GM18526 (cell line): ENCODE measurements around the gene LIFR.

Source experiments
- POLR2A ChIP-seq: IDR thresholded peaks from 3 replicates; pipeline ENCODE4 v1.6.1; 2011; ENCODE audit not compliant: insufficient read length; ENCODE audit errors: extremely low read depth

LIFR gene

DNA sequence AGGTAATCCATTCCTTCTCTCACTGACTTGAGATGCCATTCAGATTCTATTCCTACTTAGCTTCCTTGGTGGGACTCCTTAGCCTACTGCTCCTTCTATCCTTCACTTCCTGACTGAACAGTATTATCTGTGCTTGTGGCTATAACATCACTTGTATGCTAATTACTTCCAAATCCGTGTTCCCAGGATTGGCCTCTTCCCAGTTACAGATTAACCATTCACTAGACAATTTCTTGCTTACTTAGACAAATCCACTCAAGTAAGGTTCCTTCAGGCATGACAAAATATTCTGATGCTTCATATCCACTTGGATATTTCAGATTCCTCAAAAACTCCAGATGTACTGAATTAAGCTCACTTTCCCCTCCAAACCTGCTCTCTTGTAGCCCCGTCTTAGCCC is 18.3 kb downstream of the LIFR start:
- no peak for TF ChIP-seq POLR2A

DNA sequence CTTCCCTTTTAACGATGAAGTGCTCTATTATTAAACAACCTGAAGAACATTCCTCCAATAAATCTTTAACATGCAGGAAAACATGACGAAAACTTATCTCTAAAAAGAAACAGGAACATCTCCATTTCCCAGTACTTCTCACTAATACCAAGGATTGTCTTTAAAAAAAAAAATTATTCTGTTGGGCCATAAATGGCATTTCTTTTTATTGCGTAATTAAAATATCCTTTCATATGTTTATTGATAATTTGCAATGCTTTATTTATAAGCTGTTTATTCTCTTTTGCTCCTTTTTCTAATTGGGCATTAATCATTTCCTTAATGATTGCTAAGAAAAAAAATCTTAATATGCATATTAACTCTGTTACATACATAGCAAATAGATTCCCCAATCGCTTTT is 18.9 kb downstream of the LIFR start:
- no peak for TF ChIP-seq POLR2A

DNA sequence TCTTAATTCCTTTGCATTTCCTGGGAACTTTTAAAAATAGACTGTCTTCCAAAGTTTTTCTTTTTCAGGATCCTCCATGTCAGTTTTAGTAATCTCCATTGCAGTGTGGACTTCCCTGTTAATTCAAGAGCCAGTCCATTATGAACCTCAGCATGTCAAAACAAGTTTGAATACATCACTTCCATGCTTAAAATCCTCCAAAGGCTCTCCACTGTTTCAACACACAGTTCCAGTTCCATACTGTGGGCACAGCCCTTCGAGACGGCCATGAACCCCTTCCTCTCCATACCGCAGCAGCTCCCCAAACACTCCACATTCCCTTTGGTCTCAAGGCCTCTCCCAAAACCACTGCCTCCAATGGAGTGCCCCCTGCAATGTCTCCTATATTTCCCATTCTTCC is 19.5 kb downstream of the LIFR start:
- TF ChIP-seq POLR2A, result no peak

GRCh38 chr5:38535845-38536244 is 20.6 kb downstream of the LIFR start:
- TF ChIP-seq POLR2A, result no peak

- TF ChIP-seq POLR2A, result no peak
These were observed 21.1 kb downstream of the LIFR start for GRCh38 chr5:38535248-38535750.

DNA sequence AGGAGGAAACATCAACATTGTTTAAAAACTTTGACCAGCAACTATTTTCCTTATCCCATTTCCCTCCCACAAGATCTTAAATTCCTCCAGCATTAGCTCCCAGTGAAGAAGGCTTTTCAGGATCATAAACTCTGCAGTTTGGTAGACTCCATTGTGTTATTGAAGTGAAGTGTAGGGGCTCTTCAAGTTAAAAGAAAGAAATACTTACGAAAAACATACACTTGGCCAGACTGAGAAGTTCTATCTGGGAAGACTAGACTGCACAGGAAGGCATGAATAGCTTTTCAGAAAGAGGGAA is 22.3 kb downstream of the LIFR start:
- TF ChIP-seq POLR2A, result no peak

GRCh38 chr5:38533286-38534155 is 22.9 kb downstream of the LIFR start:
- no peak for TF ChIP-seq POLR2A

DNA sequence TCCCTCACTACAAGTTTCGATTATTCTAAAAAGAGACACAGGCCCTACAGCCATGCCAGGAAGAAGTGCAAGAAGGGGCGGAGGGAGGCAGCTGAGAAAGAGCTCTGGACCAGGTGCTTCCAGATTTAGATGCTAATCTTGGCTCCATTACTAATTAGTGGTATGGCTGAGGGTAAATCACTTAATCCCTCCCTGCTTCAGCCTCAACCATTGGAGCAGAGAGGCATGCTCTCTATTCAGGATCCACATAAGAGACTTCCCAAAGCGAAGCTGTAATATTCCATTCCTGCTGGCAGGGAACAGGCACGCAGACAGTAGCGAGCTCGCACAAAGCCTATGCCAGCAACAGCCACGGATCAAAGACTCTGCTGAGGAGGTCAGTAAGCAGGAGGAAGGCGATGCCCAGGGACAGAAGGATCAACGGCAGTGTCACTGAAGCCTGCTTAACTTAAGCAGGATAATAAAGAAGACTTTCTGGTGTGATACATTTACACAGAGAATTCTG is 24.2 kb downstream of the LIFR start:
- no peak for TF ChIP-seq POLR2A

- TF ChIP-seq POLR2A, result no peak
These were observed 24.9 kb downstream of the LIFR start for GRCh38 chr5:38531518-38531917.

- no peak for TF ChIP-seq POLR2A
These were observed 26.3 kb downstream of the LIFR start for GRCh38 chr5:38529955-38530646.

DNA sequence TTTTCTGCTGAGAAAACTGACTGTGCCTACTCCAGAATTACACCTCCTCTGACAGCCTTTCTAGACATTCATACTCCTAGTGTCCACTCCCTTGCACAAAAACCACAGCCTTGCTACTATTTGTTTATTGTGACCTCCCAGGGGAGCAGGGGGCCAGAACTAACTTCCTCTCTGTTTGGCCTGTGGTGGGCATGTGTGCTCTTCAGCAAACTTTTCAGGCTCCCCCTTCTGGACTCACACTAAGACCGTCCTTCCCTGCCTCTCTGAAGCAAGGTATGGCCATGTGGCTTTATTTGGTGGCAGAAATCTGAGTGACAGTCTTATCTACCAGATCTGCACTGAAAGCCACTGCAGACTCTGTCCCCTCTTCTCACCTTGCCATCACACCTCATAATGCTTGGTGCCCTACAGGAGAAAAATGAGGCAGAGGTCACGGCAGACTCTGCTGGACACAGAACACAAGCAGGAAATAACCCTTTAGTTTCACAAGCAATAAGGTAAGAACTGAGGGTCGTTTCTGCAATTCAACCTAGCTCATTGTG is 28.2 kb downstream of the LIFR start:
- TF ChIP-seq POLR2A, result no peak

DNA sequence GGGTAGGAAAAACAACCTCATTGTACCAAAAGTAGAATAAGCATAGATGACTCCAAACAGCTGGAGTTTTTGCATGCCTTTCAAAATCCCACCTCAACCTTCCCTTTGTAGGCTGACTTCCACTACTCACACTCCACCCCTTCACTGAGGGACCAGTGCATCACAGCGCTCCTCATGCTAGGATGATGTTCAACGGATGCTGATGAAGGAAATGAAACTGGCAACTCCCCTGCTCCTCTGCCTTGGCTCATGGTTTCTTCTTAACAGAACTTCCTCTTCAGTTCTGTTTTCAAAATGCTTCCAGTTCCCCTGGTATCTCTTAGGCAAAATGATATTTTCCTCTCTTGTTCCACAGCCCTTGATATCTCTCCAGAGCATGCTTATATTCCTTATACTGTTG is 29.0 kb downstream of the LIFR start:
- no peak for TF ChIP-seq POLR2A

- TF ChIP-seq POLR2A, result no peak
These were observed 32.4 kb downstream of the LIFR start for GRCh38 chr5:38524022-38524421.

- TF ChIP-seq POLR2A, result no peak
These were observed 37.0 kb downstream of the LIFR start for GRCh38 chr5:38519476-38519875.

DNA sequence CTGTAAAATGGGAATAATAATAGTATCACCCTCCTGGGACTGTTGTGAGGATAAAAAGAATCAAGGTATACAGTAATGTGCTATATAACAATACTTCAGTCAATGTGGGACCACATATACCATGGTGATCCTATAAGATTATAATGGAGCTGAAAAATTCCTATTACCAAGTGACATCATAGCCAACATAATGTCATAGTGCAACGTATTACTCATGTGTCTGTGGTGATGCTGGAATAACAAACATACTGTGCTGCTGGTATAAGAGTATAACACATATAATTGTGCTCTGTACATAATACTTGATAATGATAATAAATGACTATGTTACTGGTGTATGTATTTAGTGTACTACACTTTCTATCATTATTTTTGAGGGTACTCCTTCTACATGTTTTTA is 38.1 kb downstream of the LIFR start:
- TF ChIP-seq POLR2A, result no peak

GRCh38 chr5:38515646-38516045 is 40.8 kb downstream of the LIFR start:
- TF ChIP-seq POLR2A, result no peak

DNA sequence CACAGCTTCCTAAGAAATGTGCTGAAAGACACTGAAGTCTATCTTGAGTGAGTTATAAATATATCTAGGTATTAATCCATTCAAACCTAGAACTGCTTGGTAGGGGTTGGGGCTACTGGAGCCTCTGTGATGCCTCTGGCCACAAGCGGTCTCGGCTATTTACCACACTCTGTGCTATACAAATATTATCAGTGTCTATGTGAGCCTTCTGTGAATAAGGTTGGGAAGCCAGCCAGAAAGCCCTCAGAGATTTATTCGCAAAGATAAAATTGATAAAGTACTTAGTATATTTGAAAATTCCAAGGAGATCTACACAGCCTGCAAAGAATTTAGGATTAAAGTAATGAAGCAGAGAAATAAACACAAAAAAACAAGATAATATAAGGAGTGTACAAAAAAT is 41.4 kb downstream of the LIFR start:
- TF ChIP-seq POLR2A, result no peak

DNA sequence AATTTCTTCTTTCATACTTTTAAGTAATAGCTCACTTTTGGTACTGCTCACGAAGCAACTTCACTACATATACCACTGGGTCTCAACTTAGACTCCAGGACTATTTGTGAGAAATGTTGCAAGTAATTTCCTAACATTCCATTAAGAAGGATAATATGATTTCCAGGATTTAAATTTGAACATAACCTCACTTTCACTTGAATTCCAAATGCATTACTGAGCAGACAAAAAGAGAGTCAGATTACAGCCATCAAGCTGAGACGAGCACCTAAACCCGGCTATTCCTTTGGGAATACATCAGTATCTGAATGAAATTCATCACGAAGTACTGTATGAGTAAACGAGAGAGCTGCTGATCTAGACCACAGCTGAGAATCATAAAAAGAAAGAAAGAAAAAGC is 47.3 kb downstream of the LIFR start:
- TF ChIP-seq POLR2A, result no peak
